Ovary (tissue), 3 donors: ENCODE data around the gene THEMIS2.

Source experiments
- CTCF ChIP-seq, 3 donors: fragments of 450-650 bp in 2 of 3; fragments of 200-600 bp in 1 of 3; IDR thresholded peaks; one replicate each; pipeline versions ENCODE4 v1.5.1 to v1.8.0; 2016 to 2022; ENCODE audit warnings: antibody characterized with exemption in 3 of 3, mild to moderate bottlenecking in 1 of 3
- EP300 ChIP-seq: sonication (generic); formaldehyde crosslinking; IDR thresholded peaks from one replicate; pipeline ENCODE4 v1.6.1; 2017; ENCODE audit warnings: antibody characterized with exemption
- POLR2A ChIP-seq: fragments of 450-650 bp; IDR thresholded peaks from one replicate; pipeline ENCODE4 v1.6.1; 2017; ENCODE audit warnings: antibody characterized with exemption, mild to moderate bottlenecking, moderate library complexity
- donor health status: DM: no; HTN: no; CAD: no.

- no peak for TF ChIP-seq POLR2A
- no peak for TF ChIP-seq CTCF (IDR thresholded peaks at IDR 0.05)
- no peak for TF ChIP-seq EP300
These were observed 48.6 kb upstream of the THEMIS2 start for GRCh38 chr1:27823784-27824183.
